Stimulated activated CD8-positive, alpha-beta memory T cell treated with anti-CD3 and anti-CD28 coated beads, Interleukin-2, amount 100 ng/mL, for 1 hour (primary cell): ENCODE data around the gene ALDH3B2.
"Not testable (repeated sequence)": the region's sequence is repeated elsewhere in the genome, so short reads cannot be mapped to it uniquely, and the experiment has no call there.

ENCODE experiments used
- DNase-seq, 2 donors: peaks; one replicate each; pipeline ENCODE4 v3.0.0-alpha.2; 2020; ENCODE audit warnings: low read depth in 2 of 2

ALDH3B2 gene

DNA sequence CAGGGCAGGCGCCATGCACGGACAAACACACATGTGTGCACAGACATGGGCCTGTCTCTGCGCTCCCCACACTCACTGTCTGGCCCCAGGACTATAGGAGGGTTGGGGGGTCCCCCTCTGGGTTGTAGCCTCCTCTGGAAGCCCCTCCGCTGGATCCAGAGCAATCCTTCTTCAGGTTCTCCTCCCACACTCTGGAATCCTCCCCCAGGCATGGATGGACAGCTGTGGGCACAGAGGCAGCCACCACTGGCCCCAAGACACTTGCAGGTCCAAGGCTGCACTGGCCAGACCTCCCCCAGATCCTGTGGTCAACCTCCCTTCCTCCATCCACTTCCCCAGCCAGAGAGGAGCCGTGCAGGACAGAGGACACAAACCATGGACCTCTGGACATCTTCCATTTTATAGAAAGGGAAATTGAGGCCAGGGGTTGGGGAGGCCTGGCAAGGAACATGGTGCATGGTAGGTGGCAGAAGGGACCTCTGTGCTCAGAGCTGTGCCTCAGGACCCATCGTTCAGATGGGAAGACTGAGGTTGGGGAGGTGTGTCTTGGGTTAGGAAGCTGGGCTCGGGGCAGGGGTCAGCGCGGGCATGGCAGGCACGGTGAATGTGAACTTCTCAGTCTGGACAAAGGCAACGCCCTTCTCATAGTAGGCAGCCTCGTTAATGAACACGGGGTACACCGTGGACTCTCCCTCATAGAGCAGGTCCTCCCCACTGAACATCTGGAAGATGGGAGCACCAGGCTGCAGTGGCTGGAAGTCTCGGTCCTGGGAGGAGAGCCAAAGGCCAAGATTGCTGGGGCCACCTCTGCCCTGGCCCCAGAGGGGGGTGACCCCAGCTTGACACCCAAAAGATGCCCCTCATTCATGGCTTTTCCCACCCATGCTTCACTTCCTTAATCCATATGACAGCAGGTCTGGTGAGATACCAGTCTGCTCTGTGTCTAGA is 32.0 kb downstream of the ALDH3B2 start:
- DNase-seq, result no peak

DNA sequence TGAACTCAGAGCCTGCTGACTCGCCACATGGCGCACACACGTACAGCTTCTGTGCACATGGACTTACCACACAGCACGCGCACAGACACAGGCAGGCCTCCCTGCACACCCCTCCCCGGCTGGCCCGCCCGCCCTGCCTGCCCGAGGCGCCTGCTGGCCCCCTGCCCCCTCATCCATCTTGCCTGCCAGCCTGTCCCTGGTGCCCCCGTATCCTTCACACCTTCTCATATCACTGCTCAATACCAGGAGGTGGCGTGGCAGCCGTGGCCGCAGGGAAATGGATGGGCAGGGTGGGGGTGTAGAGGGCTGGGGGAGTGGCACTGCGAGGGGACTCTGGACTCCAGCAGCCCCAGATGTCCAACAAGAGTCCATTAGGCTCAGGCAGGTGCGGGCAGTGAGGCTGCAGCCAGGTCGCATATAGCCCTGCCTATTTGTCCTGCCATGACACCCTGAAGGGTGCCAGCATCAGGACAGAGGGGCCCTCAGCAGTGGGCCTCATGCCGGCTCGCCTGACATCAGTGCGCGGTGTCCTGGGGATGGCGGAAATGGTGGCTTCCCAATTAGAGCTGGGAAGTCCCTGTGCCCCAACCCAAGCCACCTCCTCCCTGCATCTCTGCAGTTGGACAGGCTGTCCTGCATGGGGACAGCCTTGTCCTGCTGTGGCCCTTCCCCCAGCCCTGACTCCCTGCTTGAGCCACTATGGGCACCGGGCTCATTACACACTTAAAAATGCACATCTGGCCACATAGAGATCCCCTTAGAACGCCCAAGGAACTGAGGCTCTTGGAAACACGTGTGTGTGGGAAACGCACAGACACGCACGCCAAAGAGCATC is 32.9 kb downstream of the ALDH3B2 start:
- DNase-seq, result no peak

DNA sequence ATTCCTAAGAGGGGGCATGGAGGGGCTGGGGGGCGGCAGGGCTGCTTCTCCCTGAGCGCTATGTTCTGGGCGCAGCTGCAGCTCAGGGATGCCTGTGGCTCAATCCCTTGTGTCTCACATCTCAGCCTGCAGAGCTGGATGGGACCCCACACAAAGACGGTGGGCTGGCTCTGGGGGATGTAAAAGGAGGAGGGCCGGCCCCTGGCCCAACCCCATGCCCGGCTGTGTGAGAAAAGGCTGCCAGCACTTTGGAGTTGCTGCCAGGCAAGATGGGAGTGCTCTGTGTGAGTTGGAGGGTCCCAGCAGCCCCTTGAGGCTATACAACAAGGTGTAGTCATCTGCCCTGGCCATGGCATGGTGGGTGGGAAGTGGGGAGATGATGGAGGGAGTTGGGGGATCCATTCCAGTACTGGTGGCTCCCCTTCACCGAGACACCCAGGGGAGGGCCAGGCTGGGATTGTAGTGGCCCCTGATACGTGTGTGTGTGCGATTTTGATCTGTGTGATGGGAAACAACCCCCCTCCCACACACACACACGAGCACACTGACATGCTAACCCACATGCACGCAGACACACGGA is 33.6 kb downstream of the ALDH3B2 start:
- DNase-seq, result no peak

DNA sequence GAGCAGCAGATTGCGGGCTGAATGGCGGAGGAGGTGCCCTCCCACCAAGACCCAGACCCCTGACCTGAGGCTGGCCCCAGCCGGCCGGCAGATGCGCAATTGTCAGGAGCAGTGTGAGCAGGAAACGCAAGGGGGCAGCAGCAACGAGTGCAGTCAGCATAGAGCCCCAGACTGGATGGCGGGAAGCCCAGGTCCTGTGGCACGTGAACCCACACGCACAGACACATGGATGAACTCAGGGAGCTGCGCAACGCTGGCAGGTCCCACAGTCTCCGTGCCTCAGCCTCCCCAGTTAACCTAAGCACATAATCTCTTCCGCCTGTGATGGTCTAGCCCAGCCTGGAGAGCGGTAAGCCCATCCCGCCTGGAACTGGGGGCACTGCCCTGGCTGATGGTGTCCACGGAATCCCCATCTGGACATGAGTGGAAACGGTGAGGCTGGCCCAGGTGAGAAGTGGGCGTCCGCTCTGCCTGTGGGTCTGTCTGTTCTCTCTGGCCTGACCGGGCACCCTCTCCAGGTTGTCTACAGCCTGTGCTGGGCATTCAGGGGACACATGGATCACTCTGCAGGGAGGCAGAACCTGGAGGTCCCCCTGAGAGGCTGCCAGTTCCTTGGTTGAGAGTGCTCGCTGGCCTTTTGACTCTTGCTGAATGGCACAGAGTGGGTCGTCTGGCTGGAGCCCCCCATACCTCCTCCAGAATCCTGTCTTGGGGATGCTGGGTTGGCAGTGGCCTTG is 34.2 kb downstream of the ALDH3B2 start:
- DNase-seq, result peak in 1 of 2 donors; percentile 27

DNA sequence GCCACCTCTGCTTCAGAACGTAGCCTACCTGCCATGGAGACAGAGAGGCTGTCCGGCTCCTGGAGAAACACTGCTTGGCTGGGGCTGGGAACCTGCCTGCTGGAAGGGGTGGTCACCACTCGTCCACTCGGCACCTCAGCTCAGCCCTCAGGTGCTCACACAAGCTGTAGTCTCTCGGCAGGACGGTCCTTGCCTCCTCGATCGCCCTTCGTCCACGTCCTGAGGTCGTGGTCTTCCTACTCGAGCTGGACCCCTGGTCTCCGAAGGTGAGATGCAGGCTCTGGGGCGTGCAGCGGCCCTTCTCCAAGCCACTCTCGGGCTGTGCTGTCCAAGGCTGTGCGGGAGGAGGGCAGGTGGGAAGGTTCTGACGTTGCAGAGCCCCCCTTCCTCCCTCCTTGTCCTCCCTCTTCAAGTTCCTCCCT is 35.0 kb downstream of the ALDH3B2 start, which contains the start of gene TBX10:
TBX10 (minus strand) TSS at position 326 of the 422 bp plus-strand sequence; CDS start at position 35, 291 bp downstream.
- no peak for DNase-seq

DNA sequence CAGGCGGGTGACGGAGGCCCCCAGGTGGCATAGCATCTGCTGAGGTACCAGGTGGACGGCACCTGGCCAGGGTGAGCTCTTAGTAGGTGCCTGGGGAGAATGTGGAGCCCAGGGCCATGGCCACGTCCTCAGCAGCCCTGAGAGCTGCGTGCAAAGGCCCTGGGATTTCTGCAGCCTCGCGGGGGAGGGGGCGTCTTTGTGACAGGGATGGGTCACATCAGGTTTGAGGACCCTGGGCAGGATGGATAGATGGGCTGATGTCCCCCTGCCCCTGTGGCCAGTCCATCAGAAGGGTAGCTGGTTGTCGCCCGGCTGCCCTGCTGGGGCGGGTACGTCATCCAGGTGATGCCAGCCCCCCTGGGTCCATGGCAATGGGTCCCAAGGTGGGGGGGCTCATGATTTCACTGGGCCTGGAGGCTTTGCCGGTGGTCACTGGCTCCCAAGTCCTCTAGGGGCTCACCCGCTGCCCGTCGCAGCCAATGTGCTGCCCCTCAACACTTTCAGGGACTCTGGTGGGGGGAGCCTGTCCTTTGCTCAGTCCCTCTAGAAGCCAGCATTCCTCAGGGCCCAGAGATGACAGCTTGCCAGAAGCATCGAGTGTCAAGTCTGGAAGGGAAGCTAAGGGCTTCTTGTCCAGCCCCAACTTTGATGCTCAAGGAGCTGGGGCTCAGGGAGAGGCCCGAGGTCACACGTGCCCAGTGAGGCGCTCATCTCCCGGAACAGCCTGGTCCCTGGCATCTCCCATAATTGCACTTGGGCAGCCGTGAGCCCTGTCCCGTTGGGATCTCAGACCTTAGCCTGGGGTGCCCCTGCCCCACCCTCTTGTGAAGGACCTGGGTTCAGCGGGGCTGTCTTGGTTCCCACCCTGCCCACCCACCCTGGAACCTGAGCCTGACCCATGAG is 35.6 kb downstream of the ALDH3B2 start:
- DNase-seq, result no peak

DNA sequence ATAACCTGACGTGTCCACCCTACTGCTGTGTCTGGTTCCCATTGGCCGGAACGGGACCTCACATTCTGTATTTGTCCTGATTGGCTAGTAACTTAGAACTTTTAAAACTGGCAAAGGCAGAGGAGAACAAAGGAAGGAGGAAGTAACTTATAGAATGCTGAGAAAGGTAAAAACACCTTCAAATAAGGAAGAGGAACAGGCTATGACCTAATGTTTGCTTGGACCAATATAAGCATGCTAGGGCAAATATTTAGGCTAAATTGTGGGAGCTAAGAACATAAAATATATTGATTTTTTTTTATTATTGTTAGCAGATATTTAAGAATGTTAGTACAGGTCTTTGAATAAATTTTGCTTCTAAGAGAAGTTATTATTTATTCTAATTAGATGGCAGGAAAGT is 37.0 kb downstream of the ALDH3B2 start:
- DNase-seq, result not testable (repeated sequence)

DNA sequence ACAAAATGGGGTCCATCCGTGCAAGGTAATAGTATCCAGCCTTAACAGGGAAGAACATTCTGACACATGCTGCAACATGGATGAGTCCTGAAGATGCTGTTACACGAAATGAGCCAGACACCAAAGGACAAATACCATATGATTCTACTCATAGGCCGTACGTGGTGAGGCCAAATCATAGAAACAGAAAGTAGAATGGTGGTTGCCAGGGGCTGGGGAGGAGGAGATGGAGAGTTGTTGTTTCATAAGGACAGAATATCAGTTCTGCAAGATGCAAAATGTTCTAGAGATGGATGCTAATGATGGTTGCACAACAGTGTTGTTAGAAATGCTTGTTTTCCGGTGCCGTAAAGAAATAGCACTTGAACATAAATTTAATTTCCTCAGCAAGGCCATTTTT is 37.5 kb downstream of the ALDH3B2 start:
- no peak for DNase-seq

DNA sequence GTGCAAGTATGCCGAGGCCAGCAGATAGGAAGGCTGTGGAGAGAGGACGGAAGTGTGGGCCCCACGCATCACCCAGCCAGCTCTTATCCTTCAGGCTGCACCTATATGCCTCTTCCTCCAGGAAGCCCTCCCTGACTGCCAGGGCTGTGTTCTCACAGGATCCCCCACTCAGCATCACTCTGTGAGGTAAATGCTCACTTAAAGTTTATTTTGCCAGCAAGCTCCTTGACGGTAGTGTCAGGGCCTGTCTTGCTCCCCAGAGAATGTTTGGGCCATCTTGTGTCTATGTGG is 39.2 kb downstream of the ALDH3B2 start:
- DNase-seq, result no peak

DNA sequence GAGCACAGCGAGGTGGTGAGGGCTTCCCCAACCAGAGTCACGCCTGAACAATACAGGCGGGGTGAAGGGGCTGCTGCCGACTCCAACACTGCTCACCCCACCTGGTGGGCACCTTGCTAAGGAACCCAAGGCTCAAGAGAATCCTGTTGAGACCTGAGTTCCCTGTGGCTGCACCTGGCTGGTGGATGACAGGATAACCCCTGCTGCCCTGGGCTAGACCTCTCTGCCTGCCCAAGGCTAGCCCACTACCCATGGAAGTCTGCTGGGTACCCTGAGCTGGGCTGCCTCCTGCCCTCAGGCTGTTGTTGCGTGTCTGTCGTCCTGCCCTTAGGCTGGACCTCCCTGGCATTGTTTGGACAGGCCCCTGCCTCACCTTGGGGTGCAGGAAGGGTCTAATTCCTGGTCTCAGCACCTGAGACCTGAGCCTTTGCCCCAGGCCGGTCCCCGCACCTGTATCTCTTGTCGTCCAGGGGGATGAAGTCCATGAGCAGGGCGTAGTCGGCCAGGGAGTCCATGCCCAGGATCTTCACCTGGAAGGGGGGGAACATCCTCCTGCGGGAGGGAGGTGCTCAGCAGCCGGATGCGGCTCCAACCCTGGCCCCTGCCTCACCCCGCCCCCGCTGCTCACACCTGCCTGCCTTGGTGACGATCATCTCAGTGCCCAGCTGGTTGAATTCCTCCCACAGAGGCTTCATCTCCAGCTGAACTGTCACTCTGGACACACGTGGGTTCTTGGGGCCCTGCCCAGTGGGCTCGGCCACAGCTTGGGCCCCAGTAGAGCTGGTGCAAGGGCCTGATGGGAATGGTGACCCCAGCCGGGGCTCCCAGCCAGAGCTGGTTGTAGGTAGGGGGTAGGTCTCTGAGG is 39.8 kb downstream of the ALDH3B2 start:
- DNase-seq, result no peak

DNA sequence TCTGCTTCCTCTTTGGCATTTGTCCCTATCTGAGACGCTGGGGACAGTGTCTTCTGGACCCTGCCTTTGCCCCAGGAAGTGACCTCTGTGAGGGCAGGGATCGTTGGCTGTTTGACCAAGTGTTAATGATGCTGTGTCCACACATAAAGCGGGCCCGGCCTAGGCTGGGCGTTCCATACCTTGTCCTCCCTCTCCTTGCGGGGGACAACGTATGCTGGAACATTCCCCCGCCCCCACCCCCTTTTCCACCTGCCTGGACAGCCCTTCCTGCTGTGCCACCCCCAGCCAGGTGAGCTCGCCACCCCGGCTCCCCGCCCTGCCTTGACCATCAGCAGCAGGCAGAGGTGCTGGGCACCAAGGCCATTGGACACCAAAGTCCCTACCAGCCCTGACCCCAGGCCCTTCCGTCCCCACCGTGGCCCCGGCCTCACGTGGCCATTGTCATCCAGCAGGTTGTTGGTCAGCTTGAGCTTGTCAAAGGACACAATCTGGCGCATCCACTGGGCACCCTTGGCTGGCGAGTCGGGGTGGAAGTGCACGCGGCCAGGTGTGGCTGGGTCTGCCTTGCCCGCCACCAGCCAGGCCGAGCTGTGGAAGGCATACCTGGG is 40.6 kb downstream of the ALDH3B2 start:
- no peak for DNase-seq

DNA sequence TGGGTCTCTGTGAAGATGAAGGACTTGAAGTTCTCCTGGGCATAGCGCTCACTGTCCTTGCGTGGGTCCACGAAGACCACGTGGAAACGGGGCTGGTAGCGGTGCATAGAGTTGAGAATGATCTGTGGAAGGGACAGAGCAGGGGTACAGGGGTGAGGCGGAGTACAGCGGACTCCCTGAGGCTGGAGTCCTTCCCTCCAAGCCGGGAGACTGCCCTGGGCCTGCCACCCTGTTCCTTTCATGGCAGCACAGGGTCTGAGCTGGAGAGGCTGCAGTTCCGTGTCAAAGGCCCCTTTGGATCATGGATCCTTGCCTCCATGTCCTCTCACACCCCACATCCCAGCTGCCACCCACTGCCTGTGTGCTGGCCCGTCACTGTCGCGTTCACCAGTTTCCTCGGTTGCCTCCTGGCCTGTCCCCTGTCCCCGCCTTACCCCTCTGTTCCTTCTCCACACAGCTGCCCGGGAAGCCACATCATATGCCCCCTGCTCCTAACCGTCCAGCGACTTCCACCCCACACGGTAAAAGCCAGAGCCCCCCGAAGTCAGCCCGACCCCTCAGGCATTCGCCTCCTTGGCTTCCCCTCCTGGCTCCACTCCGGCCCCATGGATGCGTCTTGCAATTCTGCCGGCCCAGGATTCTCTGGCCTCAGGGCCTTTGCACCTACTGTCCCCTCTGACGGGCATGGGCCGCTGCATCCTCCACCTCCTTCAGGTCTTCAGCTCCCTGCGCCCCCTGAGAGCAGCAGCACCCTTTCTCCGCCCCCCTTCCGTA is 41.3 kb downstream of the ALDH3B2 start:
- no peak for DNase-seq

DNA sequence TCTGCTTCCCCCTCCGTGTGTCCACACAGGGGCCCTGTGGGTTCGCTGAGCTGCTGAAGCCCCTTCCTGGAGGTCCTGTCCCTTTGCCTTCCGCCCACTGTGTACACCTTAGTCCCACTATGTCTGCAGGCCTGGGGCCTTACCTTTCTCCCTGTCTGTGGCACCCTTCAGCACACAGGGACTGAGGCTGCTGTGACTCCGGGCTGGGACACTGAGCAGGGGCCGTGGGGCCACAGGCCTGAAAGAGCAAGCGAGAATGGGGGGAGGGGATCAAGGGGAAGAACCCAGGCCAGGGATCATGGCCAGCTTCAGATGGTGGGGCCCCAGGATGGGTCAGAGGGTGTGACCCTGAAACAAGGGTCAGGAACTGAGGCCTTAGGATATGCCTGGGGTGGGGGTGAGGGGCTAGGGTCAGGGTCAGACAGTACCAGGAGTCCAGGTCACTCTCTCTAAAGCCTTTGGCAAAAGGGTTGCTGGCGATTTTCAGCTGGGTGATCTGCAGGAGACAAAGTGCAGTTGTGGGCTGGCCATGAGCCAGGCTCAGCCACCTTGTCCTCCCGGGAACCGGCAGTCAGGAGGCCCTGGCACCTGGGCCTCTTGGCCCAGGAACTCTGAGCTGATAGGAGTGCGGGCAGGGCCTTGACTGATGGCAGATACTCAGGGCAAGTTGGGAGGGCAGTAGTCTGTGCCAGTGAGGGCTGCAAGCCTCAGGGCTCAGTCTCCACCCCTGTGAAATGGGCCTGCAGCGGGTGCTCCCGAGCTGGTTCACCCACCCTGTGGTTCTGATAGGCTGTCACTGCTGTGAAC is 42.0 kb downstream of the ALDH3B2 start:
- no peak for DNase-seq

DNA sequence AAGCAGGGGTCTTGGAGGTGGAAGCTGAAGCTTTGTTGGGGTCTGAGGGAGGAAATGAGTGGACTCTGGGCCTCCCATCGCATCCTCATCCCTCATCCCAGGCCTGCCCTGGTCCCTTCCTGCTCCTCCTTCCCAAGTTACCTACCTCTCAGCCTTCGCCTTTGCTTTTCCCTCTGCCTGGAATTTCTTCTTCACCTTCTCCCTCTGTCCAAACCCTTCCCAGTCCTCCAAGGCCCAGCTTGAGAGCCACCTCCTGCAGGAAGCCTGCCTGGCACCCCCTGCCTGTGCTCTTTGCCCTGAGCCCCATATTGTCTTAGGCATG is 42.6 kb downstream of the ALDH3B2 start:
- DNase-seq, result no peak

DNA sequence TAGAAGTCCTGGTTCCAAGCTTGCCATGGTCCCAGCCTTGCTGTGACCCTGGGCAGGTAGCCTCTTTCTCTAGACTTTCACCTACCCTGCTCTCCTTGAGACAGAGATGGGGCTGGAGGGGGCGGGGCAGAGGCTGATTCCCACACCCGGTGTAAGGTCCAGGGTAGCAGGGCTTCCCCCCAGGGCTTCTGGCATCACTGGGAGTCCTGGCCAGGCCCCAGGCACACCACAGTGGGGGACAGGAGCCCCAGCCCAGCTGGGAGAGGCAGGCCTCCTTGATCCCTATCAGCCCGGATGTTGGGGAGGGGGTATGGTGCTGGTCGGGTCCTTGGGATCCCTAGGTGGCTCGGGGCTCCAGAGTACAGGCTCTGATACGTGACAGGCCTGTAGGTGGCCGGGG is 43.0 kb downstream of the ALDH3B2 start:
- no peak for DNase-seq

DNA sequence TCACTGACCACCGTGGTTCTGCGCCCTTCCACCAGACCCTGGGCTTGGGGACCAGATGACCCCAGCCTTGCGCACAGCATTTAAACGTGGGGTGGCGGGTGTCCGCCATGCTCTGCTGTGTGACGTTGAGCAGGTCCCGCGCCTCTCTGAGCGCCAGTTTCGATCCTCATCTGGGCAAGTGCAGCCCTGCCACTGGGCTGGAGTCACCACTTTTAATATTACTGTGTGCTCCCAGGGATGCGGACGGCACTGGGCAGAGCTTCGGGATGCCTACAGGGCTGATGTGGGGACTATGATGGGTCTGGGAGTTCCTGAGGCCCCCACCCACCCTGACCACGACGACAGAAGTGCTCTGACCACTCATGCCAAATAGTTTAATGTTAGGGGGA is 43.5 kb downstream of the ALDH3B2 start:
- no peak for DNase-seq

DNA sequence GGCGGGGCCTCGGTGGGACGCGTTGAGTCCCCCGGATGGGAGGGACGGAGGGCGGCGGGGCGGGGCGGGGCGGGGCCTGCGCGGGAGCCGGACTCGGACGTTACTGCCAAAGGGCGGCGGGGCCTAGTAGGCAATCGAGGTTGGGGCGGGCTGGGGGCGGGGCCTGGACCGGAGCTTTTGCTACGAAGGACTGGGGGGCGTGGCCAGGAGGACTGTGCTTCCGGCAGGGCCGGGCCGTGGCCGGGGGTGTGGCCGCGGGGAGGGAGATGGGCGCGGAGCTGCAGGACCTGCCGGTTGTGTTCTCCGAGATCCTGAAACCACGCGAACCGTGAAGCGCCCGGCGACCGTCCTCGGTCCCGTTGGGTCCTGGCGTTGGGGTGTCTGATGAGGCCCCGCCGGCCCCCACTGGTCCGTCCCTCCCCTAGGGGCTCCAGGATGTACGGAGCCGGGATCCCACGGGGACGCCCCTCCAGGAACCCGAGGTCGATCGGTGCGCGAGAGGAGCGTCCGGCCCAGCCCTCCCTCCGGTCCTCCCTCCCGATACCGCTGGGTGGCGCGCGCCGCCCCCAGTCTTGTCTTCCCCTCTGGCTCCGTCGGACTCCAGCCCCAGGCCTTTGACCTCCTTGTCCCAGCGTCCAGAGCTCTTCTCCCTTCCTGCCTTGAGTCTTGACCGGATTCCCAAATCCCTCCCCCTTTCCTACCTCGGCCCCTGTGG is 44.0 kb downstream of the ALDH3B2 start:
- DNase-seq, result peak; percentile 87 to 96
